GM12874 (cell line): ENCODE results near the gene TRMU.

Source experiments
- CTCF ChIP-seq: IDR thresholded peaks from 2 replicates; pipeline ENCODE4 v1.5.1; 2011; ENCODE audit warnings: low read depth, mild to moderate bottlenecking, control low read depth, low read length, moderate library complexity; ENCODE audit not compliant: insufficient read depth

Gene TRMU

GRCh38 chr22:46346680-46347405 lies 11.3 kb downstream of the TRMU start:
- TF ChIP-seq CTCF: no peak

DNA sequence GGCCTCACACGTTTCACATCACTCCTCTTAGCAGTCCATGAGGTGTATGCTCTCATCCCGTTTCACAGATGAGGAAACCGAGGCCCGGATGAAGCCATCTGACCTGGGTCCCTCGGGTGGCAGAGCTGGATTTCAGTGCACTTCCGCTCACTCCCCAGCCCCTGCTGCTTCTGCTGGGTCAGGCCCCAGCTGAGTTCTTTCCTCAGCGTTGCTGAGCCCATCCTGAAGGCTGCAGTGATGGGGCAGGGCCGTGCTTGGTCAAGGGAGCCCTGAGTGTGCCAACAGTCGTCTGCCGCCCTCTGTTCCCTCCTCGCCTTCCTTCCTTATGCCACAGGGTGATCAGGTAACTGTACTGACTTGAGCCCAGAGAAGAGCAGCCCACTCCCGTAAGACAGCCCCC lies 12.1 kb downstream of the TRMU start:
- no peak for TF ChIP-seq CTCF

DNA sequence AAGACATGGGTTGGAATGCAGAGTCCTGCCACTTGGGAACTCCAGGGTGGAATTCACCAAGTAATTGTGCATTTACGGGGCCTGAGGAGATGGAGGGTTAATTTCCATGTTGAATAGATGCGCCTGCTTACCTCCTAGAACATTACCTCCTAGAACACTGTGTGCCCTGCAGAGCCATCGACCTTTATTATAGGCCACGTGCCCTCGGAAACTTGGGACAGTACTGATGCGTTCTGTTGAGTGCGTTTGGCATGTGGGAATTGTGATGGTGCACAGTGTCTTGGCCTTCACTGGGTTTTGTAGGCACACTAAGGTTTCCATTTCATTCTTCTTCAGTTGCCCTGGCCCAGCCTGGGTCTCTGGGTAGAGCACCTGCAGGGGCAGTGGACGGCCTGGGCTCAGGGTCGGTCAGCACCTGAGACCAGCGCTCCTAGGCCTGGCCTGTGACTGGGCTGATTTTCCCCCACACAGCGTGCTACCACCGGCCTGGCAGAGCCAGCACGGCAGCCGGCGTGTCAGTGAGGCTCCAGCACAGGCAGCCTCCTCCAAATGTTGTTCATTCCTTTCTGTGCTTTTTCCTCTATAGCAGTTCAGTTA lies 12.7 kb downstream of the TRMU start:
- no peak for TF ChIP-seq CTCF

GRCh38 chr22:46349238-46349637 lies 13.7 kb downstream of the TRMU start:
- no peak for TF ChIP-seq CTCF

DNA sequence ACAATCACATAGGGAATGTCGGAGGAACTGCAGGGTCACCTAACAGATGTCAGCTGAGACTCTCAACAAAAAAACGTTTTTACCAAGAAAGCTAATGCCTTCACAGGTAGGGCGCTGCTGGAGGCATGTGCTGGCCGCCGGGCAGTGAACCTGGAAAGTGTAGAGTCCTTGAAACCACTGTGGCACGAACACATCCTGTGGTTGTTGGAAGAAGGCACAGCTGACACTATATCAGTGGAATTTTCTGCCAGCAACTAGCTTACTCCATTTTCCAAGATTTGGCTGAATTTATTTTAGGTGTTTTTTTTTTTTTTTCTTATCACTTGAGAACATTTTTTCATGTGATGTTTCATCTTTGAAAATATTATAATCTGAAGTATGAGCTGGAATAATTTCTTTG lies 14.2 kb downstream of the TRMU start:
- TF ChIP-seq CTCF: no peak

GRCh38 chr22:46350121-46350520 lies 14.6 kb downstream of the TRMU start:
- TF ChIP-seq CTCF: no peak

DNA sequence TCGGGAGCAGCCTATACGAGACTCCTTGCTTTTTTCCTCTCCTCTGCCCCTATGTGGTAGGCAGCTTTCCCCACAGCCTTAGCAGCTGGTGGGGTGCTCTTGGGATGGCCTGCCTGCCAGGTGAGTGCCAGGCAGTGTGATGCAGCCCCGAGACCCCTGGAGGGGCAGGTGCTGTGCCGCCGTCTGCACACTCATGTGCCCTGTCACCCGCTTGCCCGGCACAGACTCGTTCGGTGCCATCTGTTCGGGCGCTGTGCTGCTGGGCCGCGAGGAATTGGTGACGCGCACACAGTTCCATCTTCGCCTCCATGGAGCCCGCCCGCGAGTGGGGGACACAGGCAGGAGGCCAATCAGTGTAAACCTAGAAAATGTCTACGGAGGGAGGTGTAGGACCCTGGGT lies 15.1 kb downstream of the TRMU start:
- no peak for TF ChIP-seq CTCF
